Measurements from ENCODE around the gene MAOB.

DNA sequence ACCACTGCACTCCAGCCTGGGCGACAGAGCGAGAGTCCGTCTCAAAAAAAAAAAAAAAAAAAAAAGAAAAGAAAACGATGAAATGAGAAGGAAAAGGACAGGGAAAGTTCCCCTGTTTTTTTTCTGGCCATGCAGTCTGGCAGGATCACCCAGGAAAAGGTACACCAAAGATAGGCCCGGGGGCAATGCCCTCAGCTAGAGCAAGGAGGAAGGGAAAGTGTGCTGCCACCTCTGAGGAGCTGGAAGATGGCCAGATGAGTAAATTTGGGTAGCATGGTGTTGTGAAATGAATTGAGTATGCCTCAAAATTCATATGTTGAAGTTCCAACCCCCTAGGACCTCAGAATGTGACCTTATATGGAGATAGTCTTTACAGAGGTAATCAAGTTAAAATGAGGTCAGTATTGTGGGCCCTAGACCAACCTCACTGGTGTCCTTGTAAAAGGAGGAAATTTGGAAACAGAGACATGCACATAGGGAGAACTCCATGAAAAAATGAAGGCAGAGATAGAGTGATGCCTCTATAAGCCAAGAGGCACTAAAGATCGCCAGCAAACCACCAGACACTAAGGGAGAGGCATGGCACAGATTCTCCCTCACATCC is 28.9 kb downstream of the MAOB start:
- TF ChIP-seq, protein P1, sequence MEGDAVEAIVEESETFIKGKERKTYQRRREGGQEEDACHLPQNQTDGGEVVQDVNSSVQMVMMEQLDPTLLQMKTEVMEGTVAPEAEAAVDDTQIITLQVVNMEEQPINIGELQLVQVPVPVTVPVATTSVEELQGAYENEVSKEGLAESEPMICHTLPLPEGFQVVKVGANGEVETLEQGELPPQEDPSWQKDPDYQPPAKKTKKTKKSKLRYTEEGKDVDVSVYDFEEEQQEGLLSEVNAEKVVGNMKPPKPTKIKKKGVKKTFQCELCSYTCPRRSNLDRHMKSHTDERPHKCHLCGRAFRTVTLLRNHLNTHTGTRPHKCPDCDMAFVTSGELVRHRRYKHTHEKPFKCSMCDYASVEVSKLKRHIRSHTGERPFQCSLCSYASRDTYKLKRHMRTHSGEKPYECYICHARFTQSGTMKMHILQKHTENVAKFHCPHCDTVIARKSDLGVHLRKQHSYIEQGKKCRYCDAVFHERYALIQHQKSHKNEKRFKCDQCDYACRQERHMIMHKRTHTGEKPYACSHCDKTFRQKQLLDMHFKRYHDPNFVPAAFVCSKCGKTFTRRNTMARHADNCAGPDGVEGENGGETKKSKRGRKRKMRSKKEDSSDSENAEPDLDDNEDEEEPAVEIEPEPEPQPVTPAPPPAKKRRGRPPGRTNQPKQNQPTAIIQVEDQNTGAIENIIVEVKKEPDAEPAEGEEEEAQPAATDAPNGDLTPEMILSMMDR (IDR thresholded peaks at IDR 0.05; ENCODE audit: low read length): no peak
- TF ChIP-seq EZH2phosphoT487 (IDR thresholded peaks at IDR 0.05; ENCODE audit: low read length) (no peak), EZH2 (optimal IDR thresholded peaks at IDR 0.05; ENCODE audit: low read depth, low read length) (no peak)
